DMS53 (cell line): ENCODE measurements around the gene P4HB.
A peak's percentile ranks its signal among the peaks of the same experiment; 100 is the strongest.

ENCODE experiments used
- DNase-seq: peaks from one replicate; lab custom pipeline; 2025; lab: John Stamatoyannopoulos, UW

The P4HB gene

DNA sequence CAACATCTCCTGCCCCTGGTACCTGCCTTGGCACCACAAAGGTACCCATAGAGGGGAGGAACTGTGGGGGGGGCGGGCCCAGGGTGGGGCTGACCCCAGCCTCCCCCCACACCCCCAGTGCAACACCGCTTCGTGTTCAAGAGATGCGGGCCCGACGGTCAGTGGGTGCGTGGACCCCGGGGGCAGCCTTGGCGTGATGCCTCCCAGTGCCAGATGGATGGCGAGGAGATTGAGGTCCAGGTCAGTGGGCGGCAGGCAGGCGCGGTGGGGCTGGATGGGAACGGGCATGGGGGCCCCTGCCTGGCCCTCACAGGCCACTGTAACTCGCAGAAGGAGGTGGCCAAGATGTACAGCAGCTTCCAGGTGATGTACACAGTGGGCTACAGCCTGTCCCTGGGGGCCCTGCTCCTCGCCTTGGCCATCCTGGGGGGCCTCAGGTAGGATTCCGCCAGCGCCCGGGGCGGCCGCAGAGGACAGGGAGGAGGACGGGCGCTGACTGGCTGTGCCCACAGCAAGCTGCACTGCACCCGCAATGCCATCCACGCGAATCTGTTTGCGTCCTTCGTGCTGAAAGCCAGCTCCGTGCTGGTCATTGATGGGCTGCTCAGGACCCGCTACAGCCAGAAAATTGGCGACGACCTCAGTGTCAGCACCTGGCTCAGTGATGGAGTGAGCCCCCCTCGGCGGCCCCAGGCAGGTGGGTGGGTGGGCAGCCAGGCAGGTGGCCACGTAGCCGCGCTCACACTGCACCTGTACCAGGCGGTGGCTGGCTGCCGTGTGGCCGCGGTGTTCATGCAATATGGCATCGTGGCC, 49.2 kb downstream of the P4HB start:
- DNase-seq = no peak

DNA sequence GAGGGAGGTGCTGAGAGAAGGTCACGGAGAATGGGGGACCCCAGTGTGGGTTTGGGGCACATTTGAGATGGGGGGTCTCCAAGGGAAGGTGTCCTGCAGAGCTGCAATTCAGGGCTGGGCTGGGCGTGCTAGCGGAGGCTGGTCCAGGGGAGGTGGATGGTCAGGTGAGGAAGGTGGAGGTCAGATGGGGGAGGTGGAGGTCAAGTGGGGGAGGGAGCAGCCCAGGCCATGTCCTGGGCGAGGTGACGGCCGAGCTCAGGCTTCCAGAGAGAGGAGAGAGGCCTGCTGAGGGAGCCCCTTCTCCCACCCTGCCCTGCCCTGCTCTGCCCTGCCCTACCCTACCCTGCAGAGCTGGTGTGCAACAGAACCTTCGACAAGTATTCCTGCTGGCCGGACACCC, 49.9 kb downstream of the P4HB start:
- DNase-seq = no peak

DNA sequence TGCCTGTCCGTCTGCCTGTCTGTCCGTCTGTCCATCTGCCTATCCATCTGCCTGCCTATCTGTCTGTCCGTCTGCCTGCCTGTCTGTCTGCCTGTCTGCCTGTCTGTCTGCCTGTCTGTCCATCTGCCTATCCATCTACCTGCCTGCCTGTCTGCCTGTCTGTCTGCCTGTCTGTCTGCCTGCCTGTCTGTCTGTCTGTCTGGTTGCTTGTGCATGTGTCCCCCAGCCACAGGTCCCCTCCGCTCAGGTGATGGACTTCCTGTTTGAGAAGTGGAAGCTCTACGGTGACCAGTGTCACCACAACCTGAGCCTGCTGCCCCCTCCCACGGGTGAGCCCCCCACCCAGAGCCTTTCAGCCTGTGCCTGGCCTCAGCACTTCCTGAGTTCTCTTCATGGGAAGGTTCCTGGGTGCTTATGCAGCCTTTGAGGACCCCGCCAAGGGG, 50.8 kb downstream of the P4HB start:
- DNase-seq = no peak

DNA sequence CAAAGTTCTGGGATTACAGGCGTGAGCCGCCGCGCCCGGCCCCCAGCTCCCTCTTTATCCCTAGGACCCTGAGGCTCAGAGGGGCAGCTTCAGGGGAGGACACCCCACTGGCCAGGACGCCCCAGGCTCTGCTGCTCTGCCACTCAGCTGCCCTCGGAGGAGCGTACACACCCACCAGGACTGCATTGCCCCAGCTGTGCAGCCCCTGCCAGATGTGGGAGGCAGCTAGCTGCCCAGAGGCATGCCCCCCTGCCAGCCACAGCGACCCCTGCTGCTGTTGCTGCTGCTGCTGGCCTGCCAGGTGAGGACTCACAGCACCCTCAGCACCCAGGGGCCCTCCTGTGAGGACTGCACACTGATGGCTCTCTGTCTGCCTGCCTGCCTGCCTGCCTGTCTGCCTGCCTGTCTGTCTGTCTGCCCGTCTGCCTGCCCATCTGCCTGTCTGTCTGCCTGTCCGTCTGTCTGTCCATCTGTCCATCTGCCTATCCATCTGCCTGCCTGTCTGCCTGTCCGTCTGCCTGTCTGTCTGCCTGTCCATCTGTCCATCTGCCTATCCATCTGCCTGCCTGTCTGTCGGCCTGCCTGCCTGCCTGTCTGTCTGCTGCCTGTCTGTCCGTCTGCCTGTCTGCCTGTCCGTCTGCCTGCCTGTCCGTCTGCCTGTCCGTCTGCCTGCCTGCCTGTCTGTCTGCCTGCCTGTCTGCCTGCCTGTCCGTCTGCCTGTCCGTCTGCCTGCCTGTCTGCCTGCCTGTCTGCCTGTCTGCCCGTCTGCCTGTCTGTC, 51.4 kb downstream of the P4HB start:
- peak; percentile 45 for DNase-seq

DNA sequence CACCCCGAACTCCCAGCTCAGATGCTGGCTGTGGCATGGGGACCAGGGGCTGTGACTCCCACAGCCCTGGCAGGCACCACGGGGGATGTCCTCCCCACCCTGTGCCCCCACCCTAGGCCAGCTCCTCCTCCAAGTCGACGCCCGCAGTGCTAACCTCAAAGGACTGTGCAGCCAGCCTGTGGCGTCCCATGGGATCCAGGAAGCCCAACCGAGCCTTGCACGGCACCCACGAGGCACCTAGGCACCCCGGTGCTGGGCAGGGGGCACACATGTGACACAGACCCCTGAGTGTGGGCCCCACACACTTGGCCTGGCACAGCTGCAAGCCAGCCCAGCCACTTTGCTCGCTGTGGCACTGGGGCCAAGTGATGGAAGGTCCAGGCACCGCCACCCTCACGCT, 52.5 kb downstream of the P4HB start:
- DNase-seq = no peak

DNA sequence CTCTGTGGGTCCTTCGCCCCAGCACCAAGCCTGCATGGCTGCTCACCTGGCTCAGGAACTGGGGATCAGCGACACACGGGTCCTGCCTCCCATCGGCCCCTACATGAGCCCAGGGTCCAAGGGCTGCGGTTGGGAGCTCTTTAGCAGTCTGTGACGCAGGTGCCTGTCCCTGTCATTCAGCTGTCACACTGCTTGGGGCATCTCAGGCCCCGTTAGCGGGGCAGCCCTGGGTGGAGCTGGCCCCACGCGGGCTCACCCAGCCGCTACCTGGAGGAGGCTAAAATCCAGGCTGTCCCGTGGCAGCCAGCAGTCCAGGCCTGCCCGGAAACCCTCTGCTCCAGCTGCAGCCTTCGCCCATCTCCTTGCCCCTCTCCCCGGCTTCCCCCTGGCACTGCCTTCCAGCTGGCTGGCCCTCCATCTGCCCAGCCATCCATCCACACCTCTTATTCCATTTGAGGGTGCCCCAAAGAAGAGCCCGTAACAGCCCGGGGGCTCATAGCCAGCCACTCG, 53.1 kb downstream of the P4HB start:
- no peak for DNase-seq

DNA sequence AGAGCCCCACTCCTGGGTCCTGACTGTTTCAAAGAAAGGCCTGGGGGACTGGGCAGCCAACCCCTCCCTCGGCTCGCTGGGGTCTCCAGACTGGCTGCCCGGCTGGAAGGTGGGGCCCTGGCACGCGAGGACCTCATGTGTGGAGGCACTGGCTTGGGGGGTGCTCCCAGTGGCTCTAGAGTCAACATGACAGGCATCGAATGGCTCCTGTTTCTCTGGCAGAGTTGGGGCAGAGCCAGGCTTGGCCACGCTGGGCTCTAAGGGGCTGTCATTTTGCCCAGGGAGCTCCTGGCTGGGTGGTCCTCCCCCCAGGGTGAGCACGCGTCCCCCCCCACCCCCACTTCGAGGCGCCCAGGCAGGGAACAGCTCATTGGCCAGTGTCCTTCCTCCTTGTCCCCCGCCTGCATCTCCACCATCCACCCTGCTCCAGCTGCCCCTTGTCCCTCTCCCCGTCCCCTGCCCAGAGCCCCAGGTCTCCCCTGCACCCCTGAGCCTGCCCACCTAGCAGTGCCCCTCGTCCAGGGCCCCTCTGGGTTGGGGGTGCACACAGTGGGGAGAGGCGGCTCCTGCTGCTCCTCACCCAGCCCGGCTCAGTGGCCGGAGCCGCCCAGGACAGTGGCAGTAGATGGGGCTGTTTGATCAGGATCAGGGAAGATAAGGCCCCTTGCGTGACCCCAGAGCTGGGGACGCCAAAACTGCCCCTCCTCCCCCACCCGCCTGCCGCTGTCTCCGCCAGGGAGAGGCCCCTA, 53.7 kb downstream of the P4HB start:
- no peak for DNase-seq

DNA sequence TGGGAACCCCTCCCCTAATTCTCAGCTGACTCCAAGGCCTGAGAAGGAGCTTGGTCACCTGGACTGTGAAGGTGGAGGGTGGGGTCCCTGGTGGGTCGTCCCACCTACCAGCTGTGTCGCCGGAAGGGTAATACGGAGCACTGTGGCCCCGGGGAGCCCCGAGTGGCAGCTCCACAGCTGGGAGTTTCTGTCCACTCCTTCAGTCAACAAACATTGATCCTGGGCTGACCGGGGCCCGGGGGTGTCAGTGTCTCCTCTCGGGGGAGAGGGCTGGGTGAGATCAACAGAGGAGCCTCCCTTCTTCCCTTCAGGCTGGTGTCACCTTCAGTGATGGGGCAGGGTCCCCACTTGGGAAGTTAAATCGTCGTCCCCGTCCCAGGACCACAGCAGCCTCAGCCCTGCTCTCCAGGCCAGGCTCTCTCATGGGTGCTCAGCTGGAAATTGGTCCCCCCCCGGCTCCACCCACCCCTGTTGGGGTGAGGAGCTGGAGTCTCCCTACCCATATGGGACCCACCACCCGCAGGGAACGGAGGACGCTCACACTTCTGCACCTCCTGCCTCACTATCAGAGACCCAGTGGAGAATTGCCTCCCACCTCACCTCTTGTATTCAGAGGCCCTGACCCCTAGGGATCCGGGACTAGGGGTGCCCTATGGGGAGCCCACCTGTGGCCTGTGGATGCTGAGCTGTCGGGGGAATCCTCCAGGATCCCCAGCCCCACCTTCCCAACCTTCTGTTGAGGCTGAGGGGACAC, 54.5 kb downstream of the P4HB start:
- no peak for DNase-seq

DNA sequence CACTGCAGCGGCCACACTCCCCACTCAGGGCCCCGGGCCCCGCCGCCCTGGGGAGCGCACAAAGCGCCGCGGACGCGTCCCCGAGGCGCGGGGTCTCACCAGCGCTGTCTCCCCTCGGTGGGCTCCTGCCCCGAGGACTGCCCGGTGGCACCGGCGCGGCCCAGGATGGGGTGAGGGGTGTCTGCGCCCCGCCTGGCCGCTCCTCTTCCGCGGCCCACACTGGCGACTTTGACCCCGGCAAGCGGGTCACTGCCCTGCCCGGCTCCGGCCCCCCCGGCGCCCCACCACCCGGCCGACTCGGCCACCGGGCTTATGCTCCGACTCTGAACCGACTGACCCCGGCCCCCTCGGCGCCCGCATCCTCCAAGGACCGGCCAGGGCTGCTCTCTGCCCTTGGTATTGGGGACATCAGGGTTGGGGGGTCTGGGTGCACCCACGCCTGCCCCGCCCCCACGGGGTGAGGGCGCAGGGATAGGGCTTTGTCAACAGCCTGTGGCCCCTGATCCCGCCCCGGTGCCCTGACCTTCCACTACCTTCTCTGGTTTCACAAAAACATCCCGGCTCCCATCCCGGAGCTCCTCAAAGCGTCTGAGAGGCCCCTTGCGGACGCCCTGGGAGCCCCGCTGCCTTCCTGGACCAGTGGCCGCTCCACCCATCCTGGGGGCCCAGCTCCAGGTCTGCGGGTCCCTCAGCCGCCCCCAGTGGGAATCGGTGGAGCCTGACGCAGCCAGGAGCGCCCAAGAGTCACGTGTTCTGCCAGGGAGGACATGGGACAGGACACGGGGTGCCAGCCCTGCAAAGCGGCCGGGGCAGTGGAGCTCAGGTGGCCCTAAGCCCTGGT, 55.6 kb downstream of the P4HB start:
- no peak for DNase-seq

DNA sequence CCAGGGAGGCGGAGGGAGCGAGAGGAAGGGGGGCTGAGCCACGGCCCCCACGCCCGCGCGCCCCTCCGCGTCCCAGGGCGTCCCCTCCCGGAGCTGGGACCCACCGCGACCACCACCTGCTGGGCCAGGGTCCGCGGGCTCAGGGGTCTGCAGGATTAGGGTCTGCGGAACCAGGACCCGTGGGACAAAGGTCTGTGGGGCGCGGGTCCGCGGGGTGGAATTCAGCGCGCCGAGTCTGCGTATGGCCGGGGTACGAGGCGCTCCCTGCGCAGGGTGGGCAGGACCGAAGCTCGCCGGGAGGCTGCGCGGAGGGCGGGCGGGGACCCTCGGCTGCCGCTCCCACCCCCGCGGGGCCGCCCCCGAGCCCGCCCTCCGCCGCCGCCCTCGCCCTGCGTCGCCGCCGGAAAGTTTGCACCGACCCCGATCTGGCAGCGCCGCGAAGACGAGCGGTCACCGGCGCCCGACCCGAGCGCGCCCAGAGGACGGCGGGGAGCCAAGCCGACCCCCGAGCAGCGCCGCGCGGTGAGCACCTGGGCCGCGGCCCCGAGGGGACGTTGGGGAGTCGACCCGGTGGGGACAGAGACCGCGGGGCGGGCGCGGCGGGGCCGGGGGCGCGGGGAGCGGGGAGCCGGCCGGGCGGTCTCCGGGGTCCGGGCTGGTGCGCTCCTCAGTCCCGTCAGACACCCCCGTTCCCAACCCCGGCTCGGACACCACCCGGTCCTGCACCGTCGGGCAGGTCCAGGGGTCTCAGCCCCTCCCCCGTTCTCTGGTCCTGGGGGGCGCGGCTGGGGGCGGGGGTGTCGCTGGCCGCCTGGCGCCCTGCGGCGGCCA, 56.4 kb downstream of the P4HB start, which contains the start of gene GCGR:
GCGR (plus strand) TSS at position 423 of the 831 bp plus-strand sequence. CDS start 4,869 bp downstream, outside the sequence.
- DNase-seq = no peak

DNA sequence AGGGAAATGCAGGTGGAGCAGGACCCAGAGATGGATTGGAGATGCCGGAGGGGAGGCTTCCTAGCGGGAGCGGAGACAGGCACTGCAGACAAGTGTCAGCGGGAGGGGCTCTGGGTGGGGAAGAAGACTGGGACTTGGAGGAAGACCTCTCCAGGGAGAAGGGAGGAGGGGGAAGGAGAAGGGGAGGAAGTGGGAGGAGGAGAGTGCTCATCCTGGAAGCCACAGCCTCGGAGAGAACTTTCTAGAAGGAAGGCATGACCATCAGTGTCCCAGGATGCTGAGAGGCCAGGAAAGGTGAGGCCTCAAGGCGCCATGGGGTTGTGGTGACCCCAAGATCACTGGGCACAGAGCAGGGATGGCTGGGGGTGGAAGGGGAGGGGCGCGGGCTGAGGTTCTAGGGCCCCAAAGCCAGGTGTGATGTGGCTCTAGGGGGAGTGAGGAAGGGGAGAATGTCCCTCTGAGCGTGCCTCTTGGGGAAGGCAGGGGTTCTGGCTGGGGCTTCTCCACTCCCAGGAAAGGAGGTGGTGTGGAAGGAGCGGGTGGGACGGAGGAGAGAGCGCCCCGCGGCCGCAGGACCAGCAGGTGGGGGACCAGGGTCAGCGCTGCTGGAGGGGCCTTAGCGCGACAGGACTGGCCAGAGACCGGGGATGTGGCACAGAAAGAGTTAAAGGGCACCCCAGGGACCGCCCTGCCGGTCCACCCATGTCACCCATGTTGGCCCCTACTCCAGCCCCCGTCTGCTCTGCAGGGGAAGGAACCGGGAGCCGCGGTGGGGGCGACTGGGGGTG, 57.3 kb downstream of the P4HB start:
- DNase-seq = no peak

DNA sequence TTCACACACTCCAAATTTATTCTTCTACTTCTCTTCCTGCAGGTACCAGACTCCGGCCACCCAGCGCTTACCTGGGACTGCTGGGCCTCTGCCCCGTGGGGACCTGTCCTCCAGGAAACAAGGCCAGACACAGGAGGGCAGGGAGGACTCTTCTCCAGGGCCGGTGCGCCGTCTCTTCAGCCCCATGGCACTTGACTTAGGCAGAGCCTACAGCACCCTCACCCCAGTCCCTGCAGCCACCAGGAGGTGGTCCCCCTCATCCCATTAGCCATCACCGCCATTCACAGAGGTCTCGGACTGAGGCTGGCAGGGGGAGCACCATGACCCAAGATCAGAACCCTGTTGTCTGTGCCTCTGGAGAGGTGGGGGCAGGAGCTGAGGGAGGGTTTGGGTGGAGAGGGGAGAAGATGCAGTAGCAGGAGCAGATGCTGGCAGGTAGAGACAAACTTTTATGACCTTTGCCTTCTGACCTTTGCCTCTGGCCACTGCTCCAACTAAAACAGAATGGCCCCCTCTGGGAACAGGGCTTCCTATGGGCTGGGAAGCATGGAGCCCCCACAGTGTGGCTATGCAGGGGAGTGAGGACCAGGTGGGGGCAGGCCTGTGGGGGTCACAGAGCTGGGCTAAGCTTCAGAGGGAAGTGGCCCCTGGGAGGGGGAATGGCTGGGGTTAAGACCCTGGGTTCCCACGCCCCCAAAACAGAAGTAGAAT, 58.1 kb downstream of the P4HB start:
- no peak for DNase-seq

DNA sequence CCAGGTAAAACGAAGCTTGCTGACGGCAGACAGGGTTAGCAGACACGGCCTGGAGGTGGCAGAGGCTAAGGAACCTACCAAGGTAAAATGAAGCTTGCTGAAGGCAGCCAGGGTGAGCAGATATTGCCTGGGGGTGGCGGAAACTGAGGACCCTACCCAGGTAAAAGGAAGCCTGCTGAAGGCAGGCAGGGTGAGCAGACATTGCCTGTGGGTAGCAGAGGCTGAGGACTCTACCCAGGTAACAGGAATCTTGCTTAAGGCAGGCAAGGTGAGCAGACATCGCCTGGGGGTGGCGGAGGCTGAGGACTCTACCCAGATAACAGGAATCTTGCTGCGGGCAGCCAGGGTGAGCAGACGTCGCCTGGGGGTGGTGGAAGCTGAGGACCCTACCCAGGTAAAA, 59.0 kb downstream of the P4HB start:
- no peak for DNase-seq

DNA sequence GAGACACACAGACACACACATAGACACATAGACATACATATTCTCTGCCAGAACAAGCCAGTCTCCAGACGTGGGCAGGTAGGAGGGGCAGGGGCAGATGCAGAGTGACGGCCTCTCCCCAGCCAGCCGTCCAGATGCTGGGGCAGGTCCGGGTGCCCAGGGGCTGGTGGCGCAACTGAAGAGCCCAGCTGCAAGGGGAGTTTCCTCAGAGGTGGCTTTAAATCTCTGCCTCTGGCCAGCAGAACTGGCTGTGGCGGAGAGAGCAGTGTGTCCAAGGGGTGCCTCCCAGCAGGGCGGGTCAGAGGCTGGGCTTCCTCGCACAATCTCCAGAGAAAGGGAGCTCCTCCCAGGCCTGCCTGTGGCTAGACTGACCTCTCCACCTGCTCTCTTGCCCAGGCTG, 65.8 kb downstream of the P4HB start:
- DNase-seq = peak; percentile 65

DNA sequence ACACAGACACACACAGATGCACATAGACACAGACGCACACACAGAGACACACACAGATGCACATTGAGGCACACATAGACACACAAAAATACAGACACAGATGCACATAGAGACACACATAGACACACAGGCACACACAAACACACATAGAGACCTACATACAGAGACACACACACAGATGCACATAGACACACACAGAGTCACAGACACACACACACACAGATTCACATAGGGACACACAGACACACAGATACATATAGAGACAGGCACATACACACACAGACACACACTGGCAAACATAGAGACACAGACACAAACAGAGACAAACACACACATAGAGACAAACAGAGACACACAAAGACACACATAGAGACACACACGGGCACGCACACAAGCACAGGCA, 66.3 kb downstream of the P4HB start:
- no peak for DNase-seq
